Measurements from ENCODE around the gene ERICH6. TPM values are rescaled to one million over a fixed set of nuclear protein-coding genes. Genes with fewer than 3 reads are reported as not detected.
"Not testable (repeated sequence)": the region's sequence is repeated elsewhere in the genome, so short reads cannot be mapped to it uniquely, and the experiment has no call there.

ERICH6 gene
- total RNA-seq, 1 experiment from 2014 or later: not detected

DNA sequence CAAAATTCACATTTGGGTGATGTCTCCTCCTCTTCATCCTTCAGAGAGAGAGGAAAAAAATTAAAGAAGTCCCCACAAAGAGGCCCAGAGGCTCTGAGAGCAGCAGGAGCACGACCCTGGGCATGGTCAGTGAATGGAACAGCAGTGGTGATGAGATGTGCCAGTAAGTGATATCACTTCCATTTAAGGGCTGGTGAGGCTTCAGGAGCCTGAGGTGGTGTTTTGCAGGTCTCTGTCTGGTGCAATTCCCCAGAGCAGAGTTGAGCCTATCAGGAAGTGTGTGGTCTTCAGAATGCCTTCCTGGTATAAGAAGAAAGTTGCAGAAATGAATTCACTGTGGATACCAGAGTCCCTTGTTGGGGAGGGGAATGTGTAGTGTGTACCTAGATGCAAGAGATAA is 21.4 kb downstream of the ERICH6 start:
- no peak for DNase-seq (ENCODE audit: low read depth)

- DNase-seq (ENCODE audit: low read depth): no peak
Measured at GRCh38 chr3:150681057-150681456, 22.7 kb downstream of the ERICH6 start.

DNA sequence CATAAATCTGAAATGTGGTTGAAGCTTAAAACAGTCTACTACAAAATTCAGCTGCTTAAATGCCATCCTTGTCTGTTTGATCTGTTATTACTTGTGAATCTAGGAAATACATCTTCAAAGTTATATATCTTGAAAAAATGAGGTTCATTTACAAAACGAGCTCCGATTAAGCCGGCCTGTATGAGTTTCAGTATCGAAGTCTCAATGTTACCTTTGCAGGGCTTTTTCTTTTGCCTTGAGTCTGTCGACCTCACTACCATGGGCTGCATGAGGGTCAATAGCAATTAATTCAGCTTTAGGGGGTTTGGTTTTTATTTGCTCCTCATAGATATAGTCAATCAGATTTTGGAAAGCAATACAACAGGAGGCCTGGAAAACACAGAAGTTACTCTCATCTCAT is 23.2 kb downstream of the ERICH6 start:
- DNase-seq (ENCODE audit: low read depth): no peak

DNA sequence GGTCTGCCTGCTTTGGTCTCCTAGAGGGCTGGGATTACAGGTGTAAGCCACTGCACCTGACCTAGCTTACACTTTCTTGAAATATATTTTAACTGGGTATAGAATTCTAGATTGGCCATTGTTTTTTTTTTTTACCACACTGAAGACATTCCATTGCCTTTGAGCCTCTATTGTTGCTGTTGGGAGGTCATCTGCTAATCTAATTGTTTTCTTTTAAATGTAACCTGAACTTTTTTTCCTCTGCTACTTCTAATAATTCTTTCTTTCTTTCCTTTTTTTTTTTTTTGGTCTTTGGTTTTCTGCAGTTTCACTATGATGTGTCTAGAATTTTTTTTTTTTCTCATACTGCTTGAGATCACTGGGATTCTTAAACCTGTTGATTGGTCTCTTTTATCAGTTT is 28.1 kb downstream of the ERICH6 start:
- no peak for DNase-seq (ENCODE audit: low read depth)

- no peak for DNase-seq (ENCODE audit: low read depth)
Measured at GRCh38 chr3:150673966-150674365, 29.8 kb downstream of the ERICH6 start.

GRCh38 chr3:150666167-150666566 is 37.6 kb downstream of the ERICH6 start:
- no peak for DNase-seq (ENCODE audit: low read depth)

DNA sequence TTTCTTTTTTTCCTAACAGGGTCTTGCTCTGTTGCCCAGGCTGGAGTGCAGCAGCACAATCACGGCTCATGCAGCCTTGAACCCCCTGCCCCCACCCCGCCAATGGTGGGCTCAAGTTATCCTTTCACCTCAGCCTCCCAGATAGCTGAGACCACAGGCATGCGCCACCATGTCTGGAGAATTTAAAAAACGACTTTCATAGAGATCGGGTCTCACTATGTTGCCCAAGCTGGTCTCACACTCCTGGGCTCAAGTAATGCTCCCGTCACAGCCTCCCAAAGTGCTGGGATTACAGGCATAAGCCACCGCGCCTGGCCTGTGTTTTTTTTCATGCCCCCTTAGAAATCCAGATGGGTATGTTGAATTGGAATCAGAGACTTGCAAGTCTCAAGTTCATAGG is 40.3 kb downstream of the ERICH6 start:
- DNase-seq (ENCODE audit: low read depth): no peak

DNA sequence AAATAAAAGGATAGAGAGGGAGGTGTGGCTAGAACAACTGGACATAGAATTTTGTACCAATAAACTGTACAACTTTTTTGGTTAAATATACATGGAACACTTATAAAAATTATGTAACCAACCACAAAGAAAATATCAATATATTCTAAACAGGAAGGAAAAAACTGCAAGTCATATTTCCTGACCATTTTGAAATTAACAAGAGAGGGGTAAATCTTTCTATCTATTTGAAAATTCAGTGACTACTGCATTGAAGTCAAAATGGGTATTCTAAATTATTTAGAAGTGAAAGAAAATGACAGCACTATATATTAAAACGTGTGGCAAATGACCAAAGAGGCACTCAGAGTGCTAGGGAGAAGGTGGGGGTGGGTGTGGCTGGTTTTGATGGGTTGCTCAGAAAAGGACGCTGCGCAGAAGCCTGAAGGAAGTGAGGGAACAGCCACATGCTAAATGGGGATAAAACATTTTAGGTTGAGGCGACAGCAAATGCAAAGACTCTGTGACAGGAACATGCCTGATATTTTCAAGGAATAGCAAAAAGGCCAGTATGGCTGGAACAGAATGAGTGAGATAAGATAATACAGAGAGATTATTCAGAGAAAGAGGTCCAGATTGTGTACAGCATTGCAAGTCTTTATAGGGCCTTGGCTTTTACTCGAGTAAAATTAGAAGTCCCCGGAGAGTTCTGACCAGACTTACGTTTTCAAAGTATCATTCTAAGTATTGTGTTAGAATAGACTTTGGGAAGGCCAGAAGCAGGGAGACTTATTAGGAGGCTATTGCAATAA is 41.1 kb downstream of the ERICH6 start:
- DNase-seq (ENCODE audit: low read depth): no peak

GRCh38 chr3:150656316-150656715 is 47.4 kb downstream of the ERICH6 start:
- DNase-seq (ENCODE audit: low read depth): no peak

GRCh38 chr3:150653110-150653561 is 50.6 kb downstream of the ERICH6 start:
- DNase-seq (ENCODE audit: low read depth): no peak

DNA sequence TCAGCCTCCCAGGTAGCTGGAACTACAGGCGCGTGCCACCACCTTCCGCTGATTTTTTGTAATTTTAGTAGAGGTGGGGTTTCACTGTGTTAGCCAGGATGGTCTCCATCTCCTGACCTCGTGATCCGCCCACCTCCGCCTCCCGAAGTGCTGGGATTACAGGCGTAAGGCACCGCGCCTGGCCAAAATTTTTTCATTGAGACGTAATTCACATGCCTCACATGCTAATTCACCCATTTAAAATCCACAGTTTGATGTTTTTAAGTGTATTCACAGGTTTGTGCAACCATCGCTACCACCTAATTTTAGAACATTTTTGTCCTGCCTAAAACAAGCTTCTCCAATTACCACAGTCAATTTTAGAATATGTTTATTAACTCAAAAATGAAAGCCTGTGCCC is 63.5 kb downstream of the ERICH6 start:
- no peak for DNase-seq (ENCODE audit: low read depth)

- DNase-seq (ENCODE audit: low read depth): peak; percentile 19
Measured at GRCh38 chr3:150639262-150639661, 64.5 kb downstream of the ERICH6 start.

DNA sequence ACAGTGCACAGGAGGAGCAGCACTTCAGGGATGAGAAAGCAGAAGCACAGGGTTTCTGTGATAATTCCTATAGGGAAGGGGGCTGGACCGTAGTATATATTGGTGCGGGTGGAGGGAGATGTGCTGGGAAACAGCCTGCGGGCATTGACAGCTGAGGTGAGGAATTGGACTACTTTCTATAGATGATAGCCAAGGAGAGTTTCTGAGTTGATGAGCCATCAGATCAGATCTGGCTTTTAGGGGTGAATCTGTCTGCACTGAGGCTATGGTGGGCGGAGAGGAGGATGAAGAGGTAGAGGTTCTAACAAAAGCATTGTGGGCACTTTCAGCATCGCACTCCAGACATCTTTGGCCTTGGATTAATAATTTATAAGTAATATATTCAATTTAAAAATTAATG is 67.5 kb downstream of the ERICH6 start:
- DNase-seq (ENCODE audit: low read depth): no peak

GRCh38 chr3:150635526-150635925 is 68.2 kb downstream of the ERICH6 start:
- no peak for DNase-seq (ENCODE audit: low read depth)

- DNase-seq (ENCODE audit: low read depth): no peak
Measured at GRCh38 chr3:150635076-150635475, 68.6 kb downstream of the ERICH6 start.

- DNase-seq (ENCODE audit: low read depth): no peak
Measured at GRCh38 chr3:150631515-150632221, 72.1 kb downstream of the ERICH6 start.

DNA sequence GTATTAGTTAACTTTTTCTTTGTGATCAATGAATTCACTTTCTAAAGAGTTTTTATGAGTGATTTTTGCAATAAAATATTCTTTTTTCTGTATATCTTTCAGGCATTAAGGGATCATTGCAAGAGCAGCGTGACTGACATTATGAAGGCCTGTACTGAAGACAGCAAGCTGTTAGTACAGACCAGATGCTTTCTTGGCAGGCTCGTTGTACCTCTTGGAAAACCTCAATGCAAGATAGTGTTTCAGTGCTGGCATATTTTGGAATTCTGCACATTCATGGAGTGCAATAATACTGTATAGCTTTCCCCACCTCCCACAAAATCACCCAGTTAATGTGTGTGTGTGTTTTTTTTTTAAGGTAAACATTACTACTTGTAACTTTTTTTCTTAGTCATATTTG is 76.2 kb downstream of the ERICH6 start:
- no peak for DNase-seq (ENCODE audit: low read depth)

DNA sequence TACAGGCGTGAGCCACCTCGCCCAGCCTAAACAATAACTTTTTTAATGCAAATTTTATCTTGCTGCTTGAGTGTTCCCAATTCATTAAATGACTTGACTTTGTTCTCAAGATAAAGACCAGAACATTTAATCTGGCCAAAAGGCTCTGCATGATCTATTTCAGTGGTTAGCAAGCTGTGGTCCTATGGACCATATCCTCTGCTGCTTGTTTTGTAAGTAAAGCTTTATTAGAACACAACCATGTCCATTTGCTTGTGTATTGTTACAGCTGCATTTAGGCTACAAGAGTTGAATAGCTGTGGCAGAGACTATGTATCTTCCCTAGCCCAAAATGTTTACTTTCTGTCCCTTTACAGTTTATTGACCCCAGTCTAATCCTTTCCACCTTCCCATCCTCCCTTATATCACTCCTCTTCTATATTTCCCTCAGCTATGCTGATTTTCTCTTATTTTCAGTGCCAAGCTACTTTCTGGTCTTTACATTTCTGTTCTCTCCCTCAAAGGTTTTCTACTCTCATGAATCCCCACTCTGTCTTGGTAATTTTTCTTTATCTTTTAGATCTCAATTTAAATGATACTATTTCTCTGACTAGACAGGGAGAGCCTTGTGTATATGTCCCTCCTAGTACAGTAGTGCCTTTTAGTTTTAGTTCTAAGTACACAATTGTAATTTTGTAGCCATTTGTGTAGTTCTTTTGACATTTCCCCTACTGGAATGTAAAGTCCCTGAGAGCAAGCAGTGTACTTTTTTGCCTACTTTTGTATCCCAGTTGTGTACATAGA is 77.4 kb downstream of the ERICH6 start:
- no peak for DNase-seq (ENCODE audit: low read depth)

DNA sequence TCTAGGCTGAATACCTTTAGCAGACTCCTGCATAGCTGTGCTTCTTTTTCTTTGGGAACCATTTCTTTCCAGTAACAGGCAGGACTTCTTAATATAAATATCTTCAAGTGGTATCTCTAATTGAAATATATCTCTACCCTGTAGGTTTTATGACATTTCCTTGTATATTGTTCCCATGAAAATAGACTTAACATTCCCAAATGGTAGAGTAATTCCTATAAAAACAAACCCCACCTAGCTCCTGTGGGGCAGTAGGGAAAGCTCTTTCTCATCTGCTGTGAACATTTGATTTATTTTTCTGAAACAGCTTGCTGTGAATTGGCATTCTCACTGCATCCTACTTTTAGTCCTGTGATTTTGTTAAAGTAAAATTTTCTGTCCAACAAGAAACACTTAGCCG is 79.8 kb downstream of the ERICH6 start:
- DNase-seq (ENCODE audit: low read depth): no peak

- DNase-seq (ENCODE audit: low read depth): not testable (repeated sequence)
Measured at GRCh38 chr3:150622955-150623354, 80.8 kb downstream of the ERICH6 start.

DNA sequence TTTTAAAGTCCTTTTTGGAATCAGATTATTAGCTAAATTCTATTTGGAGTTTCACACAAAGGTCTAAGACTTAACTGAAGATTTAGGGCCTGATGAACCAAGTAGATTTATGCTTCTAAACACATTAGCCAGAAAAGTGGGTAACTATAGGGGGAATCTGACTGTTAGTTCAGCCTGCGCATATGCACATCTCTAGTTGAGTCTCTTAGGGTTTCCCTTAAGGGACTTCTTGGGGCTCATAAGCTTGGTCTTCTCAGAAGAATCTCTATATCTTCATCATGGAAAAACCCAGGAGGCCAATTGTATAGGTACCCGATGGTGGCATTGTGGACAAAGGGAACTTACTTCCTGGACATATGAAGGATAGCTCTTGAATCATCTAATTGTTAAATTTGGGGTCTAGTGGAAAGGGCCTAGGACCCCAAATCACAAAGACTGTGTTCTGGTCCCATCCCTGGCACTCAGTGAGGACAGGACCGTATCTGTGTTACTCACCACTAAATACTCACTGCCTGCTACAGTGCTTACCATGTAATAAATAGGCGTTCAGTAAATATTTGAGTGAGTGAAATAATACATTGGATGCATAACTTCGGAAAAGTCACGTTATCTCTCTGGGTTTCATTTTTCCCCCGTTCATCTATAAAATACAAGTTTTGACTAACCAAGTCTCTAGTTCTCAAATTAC is 83.6 kb downstream of the ERICH6 start:
- no peak for DNase-seq (ENCODE audit: low read depth)
